Measurements from ENCODE around the gene MTRF1. TPM values are rescaled to one million over a fixed set of nuclear protein-coding genes. Genes with fewer than 3 reads are reported as not detected.

The MTRF1 gene
- total and polyA plus RNA-seq, 9 of the 15 experiments (the other 6 are each of a cell fraction or from before 2014, with no cell fraction given), result 12.5 to 33.7 (median 20.1) TPM

DNA sequence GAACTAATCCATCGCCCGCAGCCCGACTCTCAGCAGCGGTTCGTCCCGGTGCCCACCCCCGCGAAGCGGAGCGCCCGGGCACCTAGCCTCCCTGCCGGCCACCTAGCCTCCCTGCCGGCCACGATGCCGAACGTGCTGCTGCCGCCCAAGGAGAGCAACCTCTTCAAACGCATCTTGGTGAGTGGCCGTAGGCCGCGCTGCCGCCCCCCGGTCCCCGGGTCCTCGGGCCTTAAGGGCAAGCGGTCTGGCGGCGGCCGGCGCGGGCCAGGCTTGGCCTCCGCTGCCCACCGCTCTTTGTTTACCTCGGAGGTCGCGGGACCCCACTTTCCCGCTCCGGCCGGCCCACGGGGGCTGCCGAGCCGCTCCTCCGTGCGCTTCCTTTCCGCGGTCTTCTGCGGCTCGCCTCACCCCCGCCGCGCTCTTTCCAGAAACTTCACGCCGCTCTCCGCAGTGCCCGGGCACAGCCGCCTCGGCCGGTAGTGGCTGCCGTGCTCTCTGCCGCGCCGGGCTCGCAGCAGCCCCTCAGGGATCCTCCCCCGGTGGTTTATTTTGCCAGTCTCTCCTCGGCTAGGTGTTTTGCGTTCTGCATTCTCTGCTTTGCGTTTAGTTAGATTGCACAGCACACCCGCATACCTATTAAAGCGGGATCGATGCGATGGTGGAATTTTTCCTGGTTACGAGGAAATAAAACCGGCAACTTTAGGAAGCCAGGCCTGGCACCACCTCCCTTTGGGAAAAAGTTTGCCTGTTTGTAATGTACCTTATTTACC is 48.2 kb upstream of the MTRF1 start:
- Histone ChIP-seq H3K36me3 (ENCODE audit: control insufficient read depth, insufficient read depth, low read length) (peaks cover 2% of the 10 kb centered on the region; the same call in 1 of the 3 replicates), H3K79me2 (ENCODE audit: control insufficient read depth, insufficient read depth, low read length) (peaks cover 56% of the 10 kb centered on the region), H3K27ac (ENCODE audit: extremely low read depth, low read depth, low read length) (peak overlapping the region; percentile 91), H3K9me3 (replicated peaks; ENCODE audit: control insufficient read depth, insufficient read depth, low read depth, low read length) (no peaks in the 10 kb centered on the region), H2AFZ (ENCODE audit: low read depth, low read length) (peak overlapping the region; percentile 92), H3K4me3 (peak overlapping the region; percentile 98), H4K20me1 (replicated peaks; ENCODE audit: control insufficient read depth, insufficient read depth, low read length) (no peaks in the 10 kb centered on the region), H3K9me1 (ENCODE audit: control insufficient read depth, insufficient read depth, low read length) (no peaks in the 10 kb centered on the region), H3K9ac (ENCODE audit: insufficient read depth in 1 of 2, low read depth in 2 of 2, low read length in 2 of 2) (peak overlapping the region; percentile 77 to 98), H3K27me3 (ENCODE audit: control insufficient read depth in 2 of 2, insufficient read depth in 2 of 2, low read length in 2 of 2) (no peaks in the 10 kb centered on the region), H3K4me2 (ENCODE audit: insufficient read depth, low read length) (peak overlapping the region; percentile 79), H3K4me1 (replicated peaks in 1 of 2; ENCODE audit: control insufficient read depth in 2 of 2, insufficient read depth in 2 of 2, low read length in 2 of 2) (peaks cover 7 to 10% of the 10 kb centered on the region in 2 experiments; a peak in 3 of 5 replicates)
- WGBS (ENCODE audit: insufficient coverage, low coverage, missing lambda C conversion rate), result under 1% methylated on average over 28 of the region's 73 CpGs
- BruUV-seq (replicated peaks), result TSS peak; percentile 46
- ChIA-PET CTCF (ENCODE audit: low intra/inter-chr PET ratio) (no interaction called here), POLR2A (interaction anchor here (0.7 to 1.3 kb wide), 2 partner anchors 238 to 242 kb away, joined by 3 read pairs; no protein-coding TSS in a partner anchor)
- ATAC-seq, result peak; percentile 75
- DNase-seq (ENCODE audit: extremely low read depth in 1 of 4, low spot score in 3 of 4), result peak in 2 of 4 experiments; percentile 21 to 25
- in situ Hi-C loops (cut with MboI), result no loop called here
- intact Hi-C loops (cut with micrococcal nuclease), result loop anchor here (5.0 kb wide), 1 partner anchor 249 kb away; the partner anchor contains the start of gene WBP4
- no peak for FAIRE-seq
- TF ChIP-seq, protein P1, sequence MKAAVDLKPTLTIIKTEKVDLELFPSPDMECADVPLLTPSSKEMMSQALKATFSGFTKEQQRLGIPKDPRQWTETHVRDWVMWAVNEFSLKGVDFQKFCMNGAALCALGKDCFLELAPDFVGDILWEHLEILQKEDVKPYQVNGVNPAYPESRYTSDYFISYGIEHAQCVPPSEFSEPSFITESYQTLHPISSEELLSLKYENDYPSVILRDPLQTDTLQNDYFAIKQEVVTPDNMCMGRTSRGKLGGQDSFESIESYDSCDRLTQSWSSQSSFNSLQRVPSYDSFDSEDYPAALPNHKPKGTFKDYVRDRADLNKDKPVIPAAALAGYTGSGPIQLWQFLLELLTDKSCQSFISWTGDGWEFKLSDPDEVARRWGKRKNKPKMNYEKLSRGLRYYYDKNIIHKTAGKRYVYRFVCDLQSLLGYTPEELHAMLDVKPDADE (conservative IDR thresholded peaks at IDR 0.05; ENCODE audit: control insufficient read depth, low read depth, low read length), result 0 out of 2 replicates have a peak, but pooled peaks have one; percentile 9
- peak; percentile 45 for TF ChIP-seq FIP1L1 (IDR thresholded peaks at IDR 0.05; ENCODE audit: low read depth, low read length, poor library complexity, severe bottlenecking)
- TF ChIP-seq PCBP1 (IDR thresholded peaks at IDR 0.05; ENCODE audit: low read depth, low read length, poor library complexity, severe bottlenecking), result peak; percentile 86
- no peak for TF ChIP-seq CAMTA2 (CRISPR knock-in tag; conservative IDR thresholded peaks at IDR 0.05)
- TF ChIP-seq, protein P2, sequence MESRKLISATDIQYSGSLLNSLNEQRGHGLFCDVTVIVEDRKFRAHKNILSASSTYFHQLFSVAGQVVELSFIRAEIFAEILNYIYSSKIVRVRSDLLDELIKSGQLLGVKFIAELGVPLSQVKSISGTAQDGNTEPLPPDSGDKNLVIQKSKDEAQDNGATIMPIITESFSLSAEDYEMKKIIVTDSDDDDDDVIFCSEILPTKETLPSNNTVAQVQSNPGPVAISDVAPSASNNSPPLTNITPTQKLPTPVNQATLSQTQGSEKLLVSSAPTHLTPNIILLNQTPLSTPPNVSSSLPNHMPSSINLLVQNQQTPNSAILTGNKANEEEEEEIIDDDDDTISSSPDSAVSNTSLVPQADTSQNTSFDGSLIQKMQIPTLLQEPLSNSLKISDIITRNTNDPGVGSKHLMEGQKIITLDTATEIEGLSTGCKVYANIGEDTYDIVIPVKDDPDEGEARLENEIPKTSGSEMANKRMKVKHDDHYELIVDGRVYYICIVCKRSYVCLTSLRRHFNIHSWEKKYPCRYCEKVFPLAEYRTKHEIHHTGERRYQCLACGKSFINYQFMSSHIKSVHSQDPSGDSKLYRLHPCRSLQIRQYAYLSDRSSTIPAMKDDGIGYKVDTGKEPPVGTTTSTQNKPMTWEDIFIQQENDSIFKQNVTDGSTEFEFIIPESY (CRISPR knock-in tag; IDR thresholded peaks at IDR 0.05), result 0 out of 2 replicates have a peak, but pooled peaks have one; percentile 15
- TF ChIP-seq CBX8 (IDR thresholded peaks at IDR 0.05; ENCODE audit: borderline replicate concordance, extremely low read depth, low read depth, low read length, poor library complexity, severe bottlenecking), result no peak
- peak; percentile 6 for TF ChIP-seq TAF1 (IDR thresholded peaks at IDR 0.05; ENCODE audit: control insufficient read depth, extremely low read depth, insufficient read depth, low read length, severe bottlenecking)
- no peak for TF ChIP-seq HNRNPLL (IDR thresholded peaks at IDR 0.05; ENCODE audit: low read depth, low read length, poor library complexity, severe bottlenecking)
- TF ChIP-seq, protein P3, sequence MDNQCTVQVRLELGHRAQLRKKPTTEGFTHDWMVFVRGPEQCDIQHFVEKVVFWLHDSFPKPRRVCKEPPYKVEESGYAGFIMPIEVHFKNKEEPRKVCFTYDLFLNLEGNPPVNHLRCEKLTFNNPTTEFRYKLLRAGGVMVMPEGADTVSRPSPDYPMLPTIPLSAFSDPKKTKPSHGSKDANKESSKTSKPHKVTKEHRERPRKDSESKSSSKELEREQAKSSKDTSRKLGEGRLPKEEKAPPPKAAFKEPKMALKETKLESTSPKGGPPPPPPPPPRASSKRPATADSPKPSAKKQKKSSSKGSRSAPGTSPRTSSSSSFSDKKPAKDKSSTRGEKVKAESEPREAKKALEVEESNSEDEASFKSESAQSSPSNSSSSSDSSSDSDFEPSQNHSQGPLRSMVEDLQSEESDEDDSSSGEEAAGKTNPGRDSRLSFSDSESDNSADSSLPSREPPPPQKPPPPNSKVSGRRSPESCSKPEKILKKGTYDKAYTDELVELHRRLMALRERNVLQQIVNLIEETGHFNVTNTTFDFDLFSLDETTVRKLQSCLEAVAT (IDR thresholded peaks at IDR 0.05), result 0 out of 4 replicates have a peak, but pooled peaks of 1 of the 2 experiments have one; percentile 17
- TF ChIP-seq HCFC1 (IDR thresholded peaks at IDR 0.05; ENCODE audit: low read depth, low read length), result no peak
- TF ChIP-seq ZFP30 (CRISPR knock-in tag; IDR thresholded peaks at IDR 0.05; ENCODE audit: borderline replicate concordance), result no peak
- peak; percentile 42; the same call in 1 of the 2 replicates for TF ChIP-seq PHF8 (IDR thresholded peaks at IDR 0.05; ENCODE audit: borderline replicate concordance, low read length)
